ENCODE data around the gene HAUS8.
"Not testable (repeated sequence)": the region's sequence is repeated elsewhere in the genome, so short reads cannot be mapped to it uniquely, and the experiment has no call there.

Gene HAUS8

DNA sequence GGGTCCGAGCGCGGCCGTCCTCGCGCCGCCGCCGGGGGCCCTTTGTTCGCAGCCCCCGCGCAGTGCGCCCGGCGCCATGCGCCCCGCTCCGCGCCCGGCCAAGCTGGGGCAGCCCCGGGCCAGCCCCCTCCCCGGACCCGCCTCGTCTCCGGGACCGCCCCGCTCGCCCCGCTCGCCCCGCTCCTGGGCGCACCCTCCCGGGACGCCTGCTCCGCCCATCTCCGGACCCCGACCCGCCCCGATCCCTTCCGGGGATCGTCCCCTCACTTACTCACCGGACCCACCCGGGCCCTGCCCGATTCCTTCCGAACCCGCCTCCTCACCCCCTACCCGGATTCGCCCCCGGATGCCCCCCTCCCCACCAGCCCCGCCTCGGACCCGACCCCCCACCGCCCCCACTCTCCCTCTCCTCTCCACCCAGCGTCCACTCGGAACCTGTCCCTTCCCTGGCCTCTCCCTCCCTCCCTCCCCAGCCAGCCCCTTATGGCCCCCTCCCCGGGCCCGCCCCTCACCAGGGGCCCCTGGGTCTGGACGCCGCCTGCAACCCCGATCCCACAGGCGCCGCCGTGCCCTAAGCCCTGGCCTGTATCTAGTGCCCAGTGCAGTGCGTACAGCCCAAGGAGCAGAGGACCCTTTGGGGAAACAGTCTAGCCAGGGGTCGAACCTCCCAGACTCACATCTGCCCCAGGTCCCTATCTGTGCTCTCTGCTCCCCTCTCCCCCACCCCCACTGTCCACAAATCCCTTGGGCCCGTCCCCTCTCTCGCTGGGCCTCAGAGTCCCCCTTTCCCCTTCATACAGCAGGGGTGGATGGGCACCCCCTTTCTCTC, 48.3 kb downstream of the HAUS8 start, which contains the start of gene CPAMD8:
Gene CPAMD8, minus strand, starts transcription at position 105 of the 829 bp plus-strand sequence. CDS start 168 bp downstream, outside the sequence.
- no peak for DNase-seq

DNA sequence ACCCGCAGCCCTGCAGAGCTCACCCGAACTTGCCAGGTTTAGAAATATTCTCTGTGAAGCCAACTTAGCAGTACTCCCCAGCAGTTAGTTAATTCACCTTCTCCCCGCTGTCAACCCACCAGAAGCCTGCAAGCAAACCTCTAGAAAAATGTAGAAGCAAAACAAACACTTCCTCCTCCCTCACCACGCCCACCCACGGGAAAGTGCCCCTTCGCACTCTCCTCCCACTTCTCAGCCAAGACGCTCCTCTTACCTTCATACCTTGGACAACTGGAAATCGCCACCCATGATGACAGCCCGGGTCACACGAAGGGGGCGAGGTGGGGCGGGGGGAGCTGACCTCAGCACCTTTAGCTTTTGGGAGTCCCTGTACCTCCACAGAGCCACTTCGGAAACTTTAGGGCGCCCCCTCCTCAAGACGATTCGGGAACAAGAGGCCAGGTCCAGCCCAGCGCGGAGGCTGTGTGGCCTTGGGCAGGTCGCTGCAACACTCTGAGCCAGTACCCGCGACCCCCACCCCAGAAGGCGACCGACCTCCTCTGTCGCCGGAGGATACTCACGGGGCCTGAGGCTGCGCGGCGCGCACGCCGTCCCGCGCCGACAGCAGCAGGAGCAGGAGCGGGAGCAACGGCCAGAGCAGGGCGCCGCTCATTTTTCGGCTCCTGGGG, 49.1 kb downstream of the HAUS8 start:
- DNase-seq = no peak

DNA sequence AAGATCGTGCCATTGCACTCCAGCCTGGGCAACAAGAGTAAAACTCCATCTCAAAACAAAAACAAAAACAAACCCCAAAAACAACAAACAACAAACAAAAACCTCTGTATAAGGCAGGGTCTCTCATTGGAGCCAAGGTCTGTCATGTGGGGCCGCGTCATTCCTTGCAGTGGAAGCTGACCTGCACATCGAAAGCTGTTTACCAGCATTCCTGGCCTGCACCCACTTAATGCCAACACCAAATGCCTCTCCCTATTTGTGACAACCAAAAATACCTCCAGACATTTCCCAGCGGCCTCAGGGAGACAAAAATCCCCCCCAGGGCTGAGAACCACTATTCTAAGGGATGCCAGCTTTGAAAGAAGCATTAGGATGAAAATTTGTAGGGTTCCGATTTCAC, 49.9 kb downstream of the HAUS8 start:
- no peak for DNase-seq

DNA sequence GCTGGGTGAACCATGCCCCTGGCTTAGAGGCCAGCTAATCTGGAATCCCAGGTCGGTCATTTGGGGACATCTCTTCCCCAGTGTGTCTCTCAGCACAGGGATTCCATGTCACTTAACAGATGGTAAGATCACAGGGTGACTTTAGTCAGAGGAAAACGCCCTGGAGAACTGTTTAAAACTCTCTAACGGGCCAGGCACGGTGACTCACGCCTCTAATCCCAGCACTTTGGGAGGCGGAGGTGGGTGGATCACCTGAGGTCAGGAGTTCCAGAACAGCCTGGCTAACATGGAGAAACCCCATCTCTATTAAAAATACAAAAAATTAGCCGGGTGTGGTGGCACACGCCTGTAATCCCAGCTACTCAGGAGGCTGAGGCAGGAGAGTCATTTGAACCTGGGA, 50.3 kb downstream of the HAUS8 start:
- DNase-seq = not testable (repeated sequence)

DNA sequence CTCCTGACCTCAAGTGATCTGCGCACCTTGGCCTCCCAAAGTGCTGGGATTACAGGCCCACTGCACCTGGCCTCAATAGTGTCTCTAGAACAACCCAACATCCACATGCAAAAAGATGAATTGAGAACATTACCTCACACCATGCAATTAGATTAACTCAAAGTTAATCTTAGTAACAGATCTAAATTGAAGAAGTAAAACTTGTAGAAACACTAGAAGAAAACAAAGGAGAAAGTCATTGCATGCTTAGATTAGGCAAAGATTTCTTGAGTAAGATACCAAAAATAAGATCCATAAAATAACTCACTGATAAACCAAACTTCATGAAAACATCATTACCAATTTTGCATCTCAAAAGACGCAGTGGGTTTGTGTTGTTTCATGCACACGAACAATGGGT, 51.4 kb downstream of the HAUS8 start:
- DNase-seq = no peak

DNA sequence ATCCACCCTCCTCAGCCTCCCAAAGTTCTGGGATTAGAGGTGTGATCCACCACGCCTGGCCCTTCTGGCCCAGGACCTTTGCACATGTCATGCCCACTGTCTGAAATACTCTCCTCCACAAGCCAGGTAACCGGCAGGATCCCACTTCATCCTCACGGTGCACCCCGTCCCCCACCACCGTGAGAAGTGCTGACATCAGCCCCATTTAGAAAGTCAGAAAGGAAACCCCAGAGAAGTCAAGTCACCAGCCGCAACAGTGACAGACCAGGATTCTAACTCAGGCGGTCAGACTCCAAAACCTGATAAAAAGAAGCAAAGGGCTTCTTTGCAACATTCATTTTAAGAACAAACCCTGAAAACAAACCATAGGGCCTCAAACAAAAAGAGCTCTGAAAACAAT, 52.5 kb downstream of the HAUS8 start:
- no peak for DNase-seq

DNA sequence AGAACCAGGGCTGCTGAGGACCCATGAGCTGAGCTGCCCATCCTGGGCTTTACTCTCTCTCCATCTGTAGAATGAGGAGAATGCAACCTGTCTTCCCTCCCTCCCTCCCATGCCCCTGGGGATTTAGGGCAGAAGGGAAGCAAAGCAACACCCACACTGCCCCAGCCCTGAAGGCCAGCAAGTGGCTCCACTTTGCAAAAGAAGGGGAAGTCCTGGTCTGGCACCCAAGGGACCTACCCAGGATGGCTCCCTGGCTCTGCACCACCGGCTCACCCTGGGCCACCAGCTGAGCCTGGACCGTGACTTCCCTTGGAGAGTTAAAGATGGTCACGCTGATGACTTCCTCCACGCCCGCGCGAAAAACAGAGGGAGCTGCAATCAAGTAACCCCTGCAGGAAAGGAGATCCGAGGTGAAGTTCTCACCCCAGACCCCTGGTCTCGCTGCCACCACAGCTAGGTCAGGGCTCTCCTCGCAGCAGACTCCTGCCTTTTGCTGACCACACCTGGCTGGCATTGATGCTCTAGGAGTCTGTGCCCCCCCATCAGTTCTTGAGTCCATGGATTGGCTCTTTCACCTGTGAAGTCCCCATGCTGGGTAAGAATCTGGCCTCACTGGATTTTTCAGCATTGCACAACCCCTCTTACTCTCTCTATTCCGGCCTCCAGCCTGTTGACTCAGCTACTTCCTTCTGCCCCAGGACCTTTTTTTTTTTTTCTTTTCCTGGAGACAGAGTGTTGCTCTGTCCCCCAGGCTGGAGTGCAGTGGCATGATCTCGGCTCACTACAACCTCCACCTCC, 53.3 kb downstream of the HAUS8 start:
- DNase-seq = no peak

DNA sequence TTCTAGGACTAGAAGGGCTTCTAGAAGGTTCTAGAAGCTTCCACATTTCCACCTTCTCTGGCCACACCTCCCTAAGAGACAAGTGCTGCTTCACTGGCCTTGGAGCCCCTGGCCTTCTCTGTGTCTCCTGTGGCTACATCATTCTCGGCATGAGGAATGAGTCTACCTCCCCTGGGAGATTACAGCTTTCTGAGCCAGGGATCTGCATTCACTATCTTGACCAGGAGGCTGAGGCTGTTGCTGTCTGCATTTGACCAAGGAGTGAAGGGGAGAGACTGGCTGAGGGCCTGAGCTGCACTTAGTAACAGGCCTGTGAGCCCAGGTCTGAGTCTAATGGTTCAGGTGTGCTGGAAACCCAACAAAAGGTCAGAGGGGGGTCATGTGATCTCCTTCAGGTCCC, 53.9 kb downstream of the HAUS8 start:
- no peak for DNase-seq

DNA sequence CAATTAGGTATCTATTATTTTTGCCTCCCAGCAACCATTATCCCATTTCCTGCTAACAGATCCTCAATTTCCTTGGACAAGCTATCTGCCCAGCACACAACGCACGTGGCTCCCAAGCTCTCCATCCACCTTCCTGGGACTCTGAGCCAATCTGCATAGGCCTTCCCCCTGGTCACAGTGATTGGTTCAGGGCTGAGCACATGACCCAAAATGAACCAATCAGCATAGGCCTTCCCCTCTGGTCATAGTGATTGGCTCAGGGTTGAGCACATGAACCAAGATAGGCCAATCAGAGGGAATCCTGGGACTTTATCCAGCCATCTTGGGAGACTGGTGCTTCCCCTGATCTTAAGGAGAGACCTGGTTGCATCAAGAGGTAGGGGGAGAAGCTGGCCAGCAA, 54.4 kb downstream of the HAUS8 start:
- no peak for DNase-seq

DNA sequence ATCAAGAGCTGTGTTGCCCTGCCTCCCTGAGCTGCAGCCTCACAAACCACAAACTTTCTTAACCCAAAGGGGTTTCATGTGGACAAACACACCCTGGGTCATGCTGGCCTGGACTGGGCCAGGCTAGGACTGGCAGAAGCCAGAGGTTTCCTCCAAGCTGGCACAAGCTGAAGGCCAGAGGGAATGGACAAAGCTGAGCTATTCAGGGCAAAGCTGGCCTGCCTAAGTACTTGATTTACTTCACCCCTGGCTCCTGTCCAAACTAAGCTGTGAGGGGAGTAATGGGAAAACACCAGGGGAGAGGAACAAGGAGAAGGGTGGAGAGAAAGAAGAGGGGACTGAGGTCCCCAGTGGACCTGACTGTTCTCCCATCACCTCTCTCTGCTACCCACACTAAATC, 54.9 kb downstream of the HAUS8 start:
- no peak for DNase-seq

DNA sequence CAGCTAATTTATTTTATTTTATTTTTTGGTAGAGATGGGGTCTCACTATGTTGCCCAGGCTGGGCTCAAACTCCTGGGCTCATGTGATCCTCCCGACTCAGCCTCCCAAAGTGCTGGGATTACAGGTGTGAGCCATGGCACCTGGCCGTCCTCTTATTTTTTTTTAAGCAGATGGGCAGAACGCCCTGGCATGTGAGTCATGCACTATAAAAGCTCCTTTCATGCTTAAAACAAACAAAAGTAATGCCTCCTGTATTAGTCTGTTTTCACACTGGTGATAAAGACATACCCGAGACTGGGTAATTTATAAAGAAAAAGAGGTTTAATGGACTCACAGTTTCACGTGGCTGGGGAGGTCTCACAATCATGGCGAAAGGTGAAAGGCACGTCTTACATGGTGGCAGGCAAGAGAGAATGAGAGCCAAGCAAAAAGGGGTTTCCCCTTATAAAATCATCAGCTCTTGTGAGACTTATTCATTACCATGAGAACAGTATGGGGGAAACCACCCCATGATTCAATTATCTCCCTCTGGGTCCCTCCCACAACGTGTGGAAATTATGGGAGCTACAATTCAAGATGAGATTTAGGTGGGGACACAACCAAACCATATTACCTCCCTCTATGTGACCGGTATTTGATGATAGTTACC, 60.9 kb downstream of the HAUS8 start:
- DNase-seq = not testable (repeated sequence)

DNA sequence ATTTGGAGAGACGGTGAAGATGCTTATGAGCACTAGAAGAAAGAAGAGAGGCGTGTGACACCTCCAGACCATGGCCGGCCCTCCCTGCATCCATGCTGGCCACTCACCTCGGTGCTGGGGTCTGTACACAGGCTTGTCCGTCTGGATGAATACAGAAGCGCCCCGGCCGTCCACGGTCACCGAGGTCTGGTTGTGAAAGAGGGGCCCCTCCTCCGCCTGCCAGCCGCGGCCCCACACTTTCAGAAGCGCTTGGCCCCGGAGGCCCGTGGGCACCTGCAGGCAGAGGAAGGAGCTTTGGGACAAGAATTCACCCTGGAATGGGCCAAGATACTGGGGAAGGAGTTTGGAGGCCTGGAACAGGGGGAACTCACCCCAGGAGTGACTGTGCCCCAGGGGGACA, 63.8 kb downstream of the HAUS8 start:
- DNase-seq = no peak

DNA sequence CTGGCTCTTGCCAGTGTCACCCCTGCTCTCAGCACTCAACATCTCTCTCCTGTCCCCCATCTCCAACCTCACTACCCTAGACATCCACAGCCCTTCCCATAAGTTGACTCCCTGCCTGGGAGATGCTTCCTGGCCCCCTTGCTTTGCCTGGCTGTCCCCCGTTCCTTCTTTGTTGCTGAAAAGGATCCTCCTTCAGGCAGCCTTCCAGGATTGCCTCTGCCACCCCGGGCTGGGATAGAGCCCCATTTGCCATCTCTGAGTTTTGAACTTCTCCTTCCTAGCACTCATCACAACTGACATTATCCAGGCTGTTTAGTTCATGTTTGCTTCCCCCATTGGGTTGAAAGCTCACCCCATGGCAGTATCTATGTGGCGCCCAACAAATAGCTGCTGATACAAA, 68.7 kb downstream of the HAUS8 start:
- no peak for DNase-seq

DNA sequence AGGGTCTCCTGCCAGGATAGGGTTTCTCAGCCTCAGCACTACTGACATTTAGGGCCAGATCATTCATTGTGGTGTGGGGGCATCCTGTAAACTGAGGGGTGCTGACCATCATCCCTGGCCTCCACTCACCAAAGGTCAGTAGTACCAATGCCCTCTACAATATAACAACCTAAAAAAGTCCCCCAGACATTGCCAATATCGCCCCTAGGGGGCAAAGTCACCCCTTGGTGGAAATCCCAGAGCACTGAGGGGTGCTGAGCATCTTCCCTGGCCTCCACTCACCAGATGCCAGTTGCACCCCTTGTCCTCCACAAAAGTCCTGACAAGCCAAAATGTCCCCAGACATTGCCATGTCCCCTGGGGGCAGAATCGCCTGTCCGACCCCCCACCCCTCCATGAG, 70.3 kb downstream of the HAUS8 start:
- no peak for DNase-seq

DNA sequence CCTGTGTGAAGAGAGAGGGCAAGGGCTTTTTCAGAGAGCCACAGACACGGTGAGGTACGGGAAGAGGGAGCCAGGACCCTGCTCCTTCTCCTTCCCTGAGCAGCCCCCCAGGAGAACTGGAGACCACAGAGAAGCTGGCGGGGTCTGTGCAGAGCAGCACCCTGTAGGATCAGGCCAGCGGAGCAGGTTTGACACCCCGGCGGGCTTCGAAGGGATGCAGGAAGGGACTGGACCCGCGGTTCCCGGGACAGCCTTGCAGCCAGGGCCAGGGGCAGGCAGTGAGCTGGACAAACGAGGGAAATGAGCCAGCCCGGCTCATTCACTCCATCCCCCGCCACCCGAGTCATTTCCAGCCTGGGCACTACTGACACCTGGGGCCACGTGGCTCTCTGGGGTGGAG, 70.9 kb downstream of the HAUS8 start:
- no peak for DNase-seq

DNA sequence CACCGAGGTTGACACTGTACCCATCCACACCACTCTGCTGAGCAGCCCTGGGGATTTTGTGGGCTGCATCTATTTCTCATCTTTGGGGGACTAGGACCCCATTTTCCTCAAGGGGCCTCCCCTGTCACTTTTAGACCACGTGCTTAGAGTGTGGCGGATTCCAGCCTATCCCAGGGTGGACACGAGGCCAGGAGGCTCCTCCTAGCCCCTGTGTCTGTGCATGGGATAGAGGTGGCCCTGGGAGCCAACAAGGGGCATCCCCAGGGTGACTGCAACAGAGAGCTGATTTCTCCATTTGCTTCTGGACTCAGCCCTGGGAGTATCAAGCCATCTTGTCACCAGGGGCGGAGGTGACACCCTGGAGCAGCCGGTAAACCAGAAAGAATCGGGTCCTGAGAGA, 72.8 kb downstream of the HAUS8 start:
- DNase-seq = no peak

DNA sequence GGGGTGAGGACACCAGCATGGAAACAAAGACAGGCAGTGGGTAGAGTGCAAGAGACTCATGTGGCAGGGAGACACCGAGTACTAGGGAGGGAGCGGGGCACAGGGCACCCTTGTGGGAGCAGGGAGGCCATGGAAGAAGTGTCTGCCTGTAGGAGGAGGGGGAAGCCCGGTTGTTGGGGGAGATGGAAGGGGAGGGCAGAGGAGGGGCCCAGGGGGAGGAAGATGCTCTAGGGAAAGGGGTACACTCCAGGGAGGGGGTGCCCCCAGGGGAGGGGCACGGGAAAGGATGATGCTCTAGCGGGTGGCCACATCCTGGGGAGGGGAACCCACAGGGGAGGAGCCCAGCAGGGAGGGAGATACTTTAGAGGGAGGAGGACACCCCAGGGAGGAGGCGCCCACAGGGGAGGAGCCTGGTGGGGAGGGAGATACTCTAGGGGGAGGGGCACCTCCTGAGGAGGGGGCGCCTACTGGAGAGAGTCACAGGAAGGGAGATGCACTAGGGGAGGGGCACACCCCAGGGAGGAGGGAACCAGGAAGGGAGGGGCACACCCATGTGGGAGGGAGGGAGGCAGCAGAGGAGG, 73.6 kb downstream of the HAUS8 start:
- DNase-seq = no peak
